Nucleus accumbens (tissue), 56 donors: ENCODE results near the gene ATP7B.

Experiments
- DNase-seq, 56 donors: peaks; one replicate each; lab custom pipeline; 2025; lab: John Stamatoyannopoulos, UW

The ATP7B gene

DNA sequence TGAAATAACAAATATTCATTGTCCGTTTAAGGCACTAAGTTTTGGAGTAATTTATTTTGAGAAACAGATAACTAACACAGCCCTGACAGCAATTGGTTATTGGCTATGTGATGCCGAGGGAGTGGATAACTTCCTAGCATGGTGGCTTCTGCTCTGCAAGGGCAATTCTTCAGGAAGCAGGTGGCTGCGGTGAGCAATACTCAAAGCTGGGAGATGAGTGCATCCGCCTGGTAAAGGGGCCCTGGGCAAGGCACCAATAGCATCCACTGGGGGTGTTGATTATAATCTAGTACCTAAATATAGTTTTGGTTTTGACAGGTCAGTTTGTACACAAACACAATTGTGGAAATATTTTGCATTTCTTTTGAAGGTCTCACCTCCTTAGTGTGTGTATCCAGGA is 108.5 kb downstream of the ATP7B start:
- no peak for DNase-seq

- no peak for DNase-seq
Observed at GRCh38 chr13:51900471-51900870, 110.8 kb downstream of the ATP7B start.

GRCh38 chr13:51895906-51896888 is 115.1 kb downstream of the ATP7B start:
- DNase-seq = peak in 28 of 56 donors; percentile 7 to 55 (median 25)

GRCh38 chr13:51894239-51894638 is 117.0 kb downstream of the ATP7B start:
- no peak for DNase-seq

DNA sequence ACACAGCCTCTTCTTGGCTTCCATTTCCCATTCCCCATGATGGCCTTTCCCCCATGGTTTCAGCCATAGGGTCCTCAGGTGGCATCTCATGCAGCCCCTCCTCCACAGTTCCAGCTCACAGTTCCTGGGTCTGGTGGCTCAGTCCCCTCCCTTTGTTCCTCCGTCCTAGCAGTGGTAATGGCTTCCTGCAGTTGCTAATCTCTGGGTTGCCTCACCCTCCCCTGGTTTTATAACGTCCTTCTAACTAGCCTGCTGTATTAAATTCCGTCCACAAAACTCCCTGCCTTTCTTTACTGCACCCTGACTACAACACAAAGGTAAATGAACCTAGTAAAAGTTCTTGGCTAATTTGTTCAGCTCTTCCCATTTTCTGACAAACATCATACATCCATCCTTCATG is 118.6 kb downstream of the ATP7B start:
- no peak for DNase-seq

DNA sequence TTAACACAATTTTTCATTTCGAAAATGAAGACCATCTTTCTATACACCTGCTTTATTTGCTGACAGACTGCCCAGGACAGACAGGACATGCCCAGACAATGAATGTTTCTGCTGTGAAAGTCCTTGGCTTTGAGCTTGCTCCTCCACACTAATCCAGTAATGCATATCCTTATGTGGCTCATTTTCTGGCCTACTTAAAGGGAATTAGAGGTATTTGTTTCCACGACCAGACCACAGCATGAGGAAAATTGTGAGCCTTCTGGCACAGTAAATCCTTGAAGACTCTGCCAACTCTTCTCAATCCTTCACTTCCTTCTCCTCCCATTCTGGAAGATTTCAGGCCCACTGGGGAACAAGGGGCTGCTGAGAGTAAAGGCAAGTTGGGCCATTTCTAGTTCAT is 123.8 kb downstream of the ATP7B start:
- no peak for DNase-seq

GRCh38 chr13:51885651-51886050 is 125.6 kb downstream of the ATP7B start:
- DNase-seq = no peak

GRCh38 chr13:51883226-51883600 is 128.0 kb downstream of the ATP7B start:
- no peak for DNase-seq
